AG09319 (cell line): ENCODE data around the gene CAMK2D.

Source experiments
- DNase-seq: peaks from one replicate; pipeline ENCODE4 v3.0.0-alpha.2; 2010; ENCODE audit warnings: low read depth; ENCODE audit errors: extremely low read depth
- TF ChIP-seq, protein P1 (sequence below): IDR thresholded peaks from 2 replicates; pipeline ENCODE4 v1.5.1; 2011; ENCODE audit warnings: low read depth, mild to moderate bottlenecking, inconsistent platforms, low read length, moderate library complexity

The CAMK2D gene

DNA sequence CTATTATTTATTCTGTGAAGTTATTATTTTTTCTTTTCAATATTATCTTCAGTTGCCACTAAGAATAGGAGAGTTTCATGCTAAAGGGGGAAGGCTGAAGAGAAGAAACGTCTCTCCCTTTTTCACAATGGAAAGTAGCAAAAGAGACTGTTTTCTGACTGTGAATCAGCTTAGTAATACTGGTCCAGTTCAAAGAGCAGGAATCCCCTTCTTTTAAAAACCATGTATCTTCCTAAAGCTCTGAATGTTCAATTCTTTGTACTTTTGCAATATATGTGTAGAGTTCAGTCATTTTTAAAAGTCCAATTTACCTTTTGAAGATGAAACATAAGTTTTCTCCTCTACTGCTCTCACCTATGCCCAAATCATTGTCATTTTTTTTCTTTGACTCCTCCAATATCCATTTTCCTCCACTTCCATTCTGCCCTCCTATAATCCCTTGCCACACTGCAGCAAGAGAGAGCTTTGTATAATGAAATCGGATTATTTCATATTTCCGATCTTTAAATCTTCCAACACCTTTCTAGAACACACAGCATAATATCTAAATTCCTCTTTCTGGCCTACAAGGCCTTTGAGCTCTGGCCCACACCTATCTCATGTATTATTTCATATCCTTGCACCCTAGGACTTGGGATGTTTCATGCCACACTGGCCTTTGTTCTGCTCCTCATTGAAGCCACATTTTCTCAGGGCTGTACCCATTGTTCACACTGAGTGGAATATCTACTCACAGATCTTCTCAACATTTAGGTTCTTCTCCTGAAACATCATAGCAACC is 195.3 kb downstream of the CAMK2D start:
- DNase-seq, result no peak
- TF ChIP-seq, protein P1, sequence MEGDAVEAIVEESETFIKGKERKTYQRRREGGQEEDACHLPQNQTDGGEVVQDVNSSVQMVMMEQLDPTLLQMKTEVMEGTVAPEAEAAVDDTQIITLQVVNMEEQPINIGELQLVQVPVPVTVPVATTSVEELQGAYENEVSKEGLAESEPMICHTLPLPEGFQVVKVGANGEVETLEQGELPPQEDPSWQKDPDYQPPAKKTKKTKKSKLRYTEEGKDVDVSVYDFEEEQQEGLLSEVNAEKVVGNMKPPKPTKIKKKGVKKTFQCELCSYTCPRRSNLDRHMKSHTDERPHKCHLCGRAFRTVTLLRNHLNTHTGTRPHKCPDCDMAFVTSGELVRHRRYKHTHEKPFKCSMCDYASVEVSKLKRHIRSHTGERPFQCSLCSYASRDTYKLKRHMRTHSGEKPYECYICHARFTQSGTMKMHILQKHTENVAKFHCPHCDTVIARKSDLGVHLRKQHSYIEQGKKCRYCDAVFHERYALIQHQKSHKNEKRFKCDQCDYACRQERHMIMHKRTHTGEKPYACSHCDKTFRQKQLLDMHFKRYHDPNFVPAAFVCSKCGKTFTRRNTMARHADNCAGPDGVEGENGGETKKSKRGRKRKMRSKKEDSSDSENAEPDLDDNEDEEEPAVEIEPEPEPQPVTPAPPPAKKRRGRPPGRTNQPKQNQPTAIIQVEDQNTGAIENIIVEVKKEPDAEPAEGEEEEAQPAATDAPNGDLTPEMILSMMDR, result no peak

DNA sequence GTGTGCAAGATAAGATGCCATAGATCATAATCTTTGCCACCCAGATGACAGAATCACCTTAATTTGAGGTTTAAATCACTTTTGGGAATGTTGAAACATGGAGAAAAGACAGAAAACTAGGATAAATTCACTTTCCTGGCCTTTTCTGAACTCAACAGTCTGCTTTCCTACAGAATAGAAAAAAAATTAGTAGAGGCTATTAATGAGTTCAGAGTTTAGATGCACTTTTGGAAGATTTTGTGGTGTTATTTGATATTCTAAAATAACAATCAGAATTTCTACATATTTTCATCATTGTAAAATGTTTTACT is 195.9 kb downstream of the CAMK2D start:
- DNase-seq, result no peak
- TF ChIP-seq, protein P1, result no peak

DNA sequence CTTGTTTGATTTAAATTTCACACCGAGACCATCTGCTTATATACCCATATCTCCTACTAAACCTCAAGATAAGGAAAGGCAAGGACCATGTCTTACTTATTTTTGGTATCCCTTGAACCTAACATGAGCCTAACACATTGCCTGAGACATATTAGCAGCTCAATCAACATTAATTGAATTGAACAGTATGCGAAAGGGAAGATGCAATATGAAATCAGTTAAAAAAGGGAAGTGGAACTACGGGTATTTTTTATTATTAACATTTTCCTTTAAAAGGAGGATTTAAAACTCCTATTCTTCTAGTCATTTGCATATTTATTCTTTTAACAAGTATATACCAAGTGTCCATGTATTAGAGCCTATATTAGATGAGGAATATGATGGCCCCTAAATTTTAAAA is 197.0 kb downstream of the CAMK2D start:
- no peak for DNase-seq
- TF ChIP-seq, protein P1, result no peak

- DNase-seq, result no peak
- TF ChIP-seq, protein P1, result no peak
Measured at GRCh38 chr4:113563691-113564378, 197.7 kb downstream of the CAMK2D start.

- TF ChIP-seq, protein P1, result no peak
- no peak for DNase-seq
Measured at GRCh38 chr4:113561758-113562157, 199.8 kb downstream of the CAMK2D start.

GRCh38 chr4:113561092-113561491 is 200.4 kb downstream of the CAMK2D start:
- no peak for DNase-seq
- TF ChIP-seq, protein P1, result no peak

GRCh38 chr4:113560579-113560978 is 201.0 kb downstream of the CAMK2D start:
- TF ChIP-seq, protein P1, result no peak
- no peak for DNase-seq
